PC-9 (cell line): ENCODE data around the gene FTO. TPM values are rescaled to one million over a fixed set of nuclear protein-coding genes. Genes with fewer than 3 reads are reported as not detected.

ENCODE experiments used
- BruUV-seq: library from RNA; stranded (reverse); fragments of 400-500 nt; replicated peaks from 2 replicates; lab custom pipeline; 2021; lab: Mats Ljungman, UMichigan
- CTCF ChIA-PET: fragments of 300-600 bp; sonication (Branson Sonifier 250); formaldehyde crosslinking; loops from one replicate; lab custom pipeline; 2022; ENCODE audit warnings: antibody characterized with exemption; lab: Charles Lee
- POLR2A ChIA-PET: fragments of 300-600 bp; sonication (Branson Sonifier 250); formaldehyde crosslinking; loops from one replicate; lab custom pipeline; 2022; ENCODE audit warnings: antibody characterized with exemption; ENCODE audit not compliant: unreplicated experiment; lab: Charles Lee
- DNase-seq, 2 experiments: peaks; one replicate each; pipeline versions ENCODE4 v3.0.0 to v3.0.0-alpha.2; 2015 to 2022; ENCODE audit warnings: mixed read lengths in 1 of 2
- H2AFZ ChIP-seq: fragments of 200-600 bp; sonication (generic); 2 replicates; pipeline ENCODE4 v1.8.1; 2017; ENCODE audit warnings: antibody characterized with exemption
- H3F3A ChIP-seq: fragments of 200-600 bp; sonication (generic); 2 replicates; pipeline ENCODE4 v1.8.1; 2017; ENCODE audit warnings: antibody characterized with exemption, mild to moderate bottlenecking, low read depth; ENCODE audit not compliant: insufficient read depth
- H3K27ac ChIP-seq: fragments of 200-600 bp; sonication (generic); 2 replicates; pipeline ENCODE4 v1.6.1; 2016; ENCODE audit warnings: mixed run types
- H3K27me3 ChIP-seq: fragments of 200-600 bp; sonication (generic); 2 replicates; pipeline ENCODE4 v1.6.1; 2016; ENCODE audit warnings: low read depth, mixed run types; ENCODE audit not compliant: insufficient read depth
- H3K36me3 ChIP-seq: fragments of 200-600 bp; sonication (generic); 2 replicates; pipeline ENCODE4 v1.6.1; 2016; ENCODE audit warnings: low read depth, mixed run types
- H3K4me1 ChIP-seq: fragments of 200-600 bp; sonication (generic); replicated peaks from 2 replicates; pipeline ENCODE4 v1.6.1; 2016; ENCODE audit warnings: mixed run types; ENCODE audit not compliant: insufficient read depth
- H3K4me2 ChIP-seq: fragments of 200-600 bp; sonication (generic); 2 replicates; pipeline ENCODE4 v1.6.1; 2017; ENCODE audit warnings: mixed run types
- H3K4me3 ChIP-seq: fragments of 200-600 bp; sonication (generic); 2 replicates; pipeline ENCODE4 v1.6.1; 2016; ENCODE audit warnings: mixed run types
- H3K79me2 ChIP-seq: fragments of 200-600 bp; sonication (generic); 2 replicates; pipeline ENCODE4 v1.6.1; 2017; ENCODE audit warnings: low read depth, mixed run types
- H3K9me2 ChIP-seq: fragments of 200-600 bp; sonication (generic); 2 replicates; pipeline ENCODE4 v1.8.1; 2017; ENCODE audit warnings: mild to moderate bottlenecking; ENCODE audit not compliant: insufficient read depth
- H3K9me3 ChIP-seq: fragments of 200-600 bp; sonication (generic); 2 replicates; pipeline ENCODE4 v1.8.1; 2016; ENCODE audit warnings: low read depth; ENCODE audit not compliant: insufficient read depth
- H4K20me1 ChIP-seq: fragments of 200-600 bp; sonication (generic); 2 replicates; pipeline ENCODE4 v1.8.1; 2017; ENCODE audit not compliant: insufficient read depth
- EZH2 ChIP-seq: fragments of 200-600 bp; sonication (generic); IDR thresholded peaks from 2 replicates; pipeline ENCODE4 v1.8.0; 2017; ENCODE audit warnings: antibody characterized with exemption, low read depth
- intact Hi-C: fragments of 100-400 bp; cut with micrococcal nuclease; formaldehyde crosslinking; loops from one replicate; pipeline ENCODE4 v1.10.0; 2022; ENCODE audit not compliant: unreplicated experiment
- total RNA-seq: library from RNA; stranded (reverse); gene quantifications from 2 replicates; pipeline ENCODE4 v1.2.3, GENCODE V29; 2021
- TF ChIP-seq, protein P1 (sequence below): fragments of 200-600 bp; sonication (generic); conservative IDR thresholded peaks from 2 replicates; pipeline ENCODE4 v1.6.1; 2017; ENCODE audit warnings: mixed run types, antibody characterized with exemption, mild to moderate bottlenecking, moderate library complexity

The FTO gene
- total RNA-seq, 1 experiment from 2014 or later = 58.1 TPM

- no peak for DNase-seq
- peaks cover 11% of the 10 kb centered on the region; the same call in 1 of the 2 replicates for H3F3A ChIP-seq
- CTCF ChIA-PET = no interaction called here
- H2AFZ ChIP-seq = no peak overlapping the region
- H4K20me1 ChIP-seq = no peaks in the 10 kb centered on the region
- no TSS peak for BruUV-seq
- TF ChIP-seq, protein P1, sequence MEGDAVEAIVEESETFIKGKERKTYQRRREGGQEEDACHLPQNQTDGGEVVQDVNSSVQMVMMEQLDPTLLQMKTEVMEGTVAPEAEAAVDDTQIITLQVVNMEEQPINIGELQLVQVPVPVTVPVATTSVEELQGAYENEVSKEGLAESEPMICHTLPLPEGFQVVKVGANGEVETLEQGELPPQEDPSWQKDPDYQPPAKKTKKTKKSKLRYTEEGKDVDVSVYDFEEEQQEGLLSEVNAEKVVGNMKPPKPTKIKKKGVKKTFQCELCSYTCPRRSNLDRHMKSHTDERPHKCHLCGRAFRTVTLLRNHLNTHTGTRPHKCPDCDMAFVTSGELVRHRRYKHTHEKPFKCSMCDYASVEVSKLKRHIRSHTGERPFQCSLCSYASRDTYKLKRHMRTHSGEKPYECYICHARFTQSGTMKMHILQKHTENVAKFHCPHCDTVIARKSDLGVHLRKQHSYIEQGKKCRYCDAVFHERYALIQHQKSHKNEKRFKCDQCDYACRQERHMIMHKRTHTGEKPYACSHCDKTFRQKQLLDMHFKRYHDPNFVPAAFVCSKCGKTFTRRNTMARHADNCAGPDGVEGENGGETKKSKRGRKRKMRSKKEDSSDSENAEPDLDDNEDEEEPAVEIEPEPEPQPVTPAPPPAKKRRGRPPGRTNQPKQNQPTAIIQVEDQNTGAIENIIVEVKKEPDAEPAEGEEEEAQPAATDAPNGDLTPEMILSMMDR = no peak
- TF ChIP-seq EZH2 = no peak
- no peaks in the 10 kb centered on the region for H3K27me3 ChIP-seq
- H3K4me3 ChIP-seq = no peak overlapping the region
- no peaks in the 10 kb centered on the region for H3K36me3 ChIP-seq
- no peaks in the 10 kb centered on the region for H3K9me3 ChIP-seq
- no peak overlapping the region for H3K4me2 ChIP-seq
- POLR2A ChIA-PET = no interaction called here
- peaks cover 25% of the 10 kb centered on the region for H3K4me1 ChIP-seq
- H3K9me2 ChIP-seq = no peaks in the 10 kb centered on the region
- H3K27ac ChIP-seq = no peak overlapping the region
- intact Hi-C loops = no loop called here
- H3K79me2 ChIP-seq = no peaks in the 10 kb centered on the region; the same call in 1 of the 2 replicates
Observed at GRCh38 chr16:53826658-53827057, 122.7 kb downstream of the FTO start.

DNA sequence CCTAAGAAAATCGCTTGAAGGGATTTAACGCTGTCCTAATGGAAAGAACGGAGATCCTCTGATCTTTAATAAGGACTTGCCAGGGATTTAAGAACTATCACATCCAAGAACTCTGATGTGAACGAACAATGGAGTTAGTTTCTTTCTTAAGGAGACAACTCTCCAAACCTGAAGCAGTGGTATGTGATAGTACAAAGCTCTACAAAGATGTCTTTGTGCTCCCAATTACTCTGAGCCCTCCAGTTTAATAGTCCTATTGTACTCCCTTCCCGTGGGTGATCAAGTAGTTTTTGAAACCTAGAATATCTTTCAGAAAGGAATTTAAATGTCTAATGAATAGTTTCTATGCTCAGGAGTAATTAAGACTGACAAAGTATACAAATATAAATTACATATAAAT lies 123.8 kb downstream of the FTO start:
- Histone ChIP-seq H4K20me1 (no peaks in the 10 kb centered on the region), H3K27me3 (no peaks in the 10 kb centered on the region), H3F3A (peaks cover under 1% of the 10 kb centered on the region; the same call in 1 of the 2 replicates), H3K27ac (no peak overlapping the region), H3K9me3 (no peaks in the 10 kb centered on the region), H3K36me3 (no peaks in the 10 kb centered on the region), H3K9me2 (no peaks in the 10 kb centered on the region), H3K4me3 (no peak overlapping the region), H3K4me2 (no peak overlapping the region), H3K4me1 (peaks cover 14% of the 10 kb centered on the region), H2AFZ (no peak overlapping the region), H3K79me2 (no peaks in the 10 kb centered on the region; the same call in 1 of the 2 replicates)
- TF ChIP-seq EZH2 = no peak
- TF ChIP-seq, protein P1 = no peak
- ChIA-PET CTCF (no interaction called here), POLR2A (no interaction called here)
- BruUV-seq = no TSS peak
- DNase-seq = no peak
- intact Hi-C loops = no loop called here

GRCh38 chr16:53829186-53829747 lies 125.3 kb downstream of the FTO start:
- no peak overlapping the region for H2AFZ ChIP-seq
- H3K36me3 ChIP-seq = no peaks in the 10 kb centered on the region
- ChIA-PET POLR2A (no interaction called here), CTCF (interaction anchor here (0.5 kb wide), 1 partner anchor 1063 kb away, joined by 5 read pairs; no protein-coding TSS in a partner anchor)
- no peaks in the 10 kb centered on the region for H4K20me1 ChIP-seq
- no TSS peak for BruUV-seq
- intact Hi-C loops = no loop called here
- no peaks in the 10 kb centered on the region for H3K27me3 ChIP-seq
- no peaks in the 10 kb centered on the region for H3F3A ChIP-seq
- H3K4me1 ChIP-seq = peaks cover 9% of the 10 kb centered on the region; the same call in 1 of the 2 replicates
- no peaks in the 10 kb centered on the region for H3K9me2 ChIP-seq
- H3K4me3 ChIP-seq = no peak overlapping the region
- H3K79me2 ChIP-seq = no peaks in the 10 kb centered on the region; the same call in 1 of the 2 replicates
- peak; percentile 2 to 38 for DNase-seq
- TF ChIP-seq, protein P1 = no peak
- TF ChIP-seq EZH2 = no peak
- 0 out of 2 replicates have a peak overlapping the region, but pooled peaks have one; percentile 26 for H3K4me2 ChIP-seq
- H3K27ac ChIP-seq = no peak overlapping the region
- H3K9me3 ChIP-seq = no peaks in the 10 kb centered on the region
